ENCODE data around the gene ADSL.

GRCh38 chr22:40346185-40347118 lies at the start of gene ADSL:
- TF ChIP-seq ZFX (IDR thresholded peaks at IDR 0.05; ENCODE audit: borderline replicate concordance) (no peak), CTCF (IDR thresholded peaks at IDR 0.05) (0 out of 2 replicates have a peak, but pooled peaks have one; percentile 5)

Data from 22Rv1 (cell line).